Omental fat pad (tissue), 4 donors: Measurements from ENCODE around the gene UBE2J2. TPM values are rescaled to one million over a fixed set of nuclear protein-coding genes. Genes with fewer than 3 reads are reported as not detected.

Source experiments
- ATAC-seq: fragments of 150-250 bp; one replicate; pipeline ENCODE4 v1.9.1; 2016; ENCODE audit warnings: mild to moderate bottlenecking, moderate library complexity; ENCODE audit not compliant: low FRiP score
- DNase-seq: peaks from one replicate; pipeline ENCODE4 v3.0.0-alpha.2; 2019; ENCODE audit warnings: low spot score
- total RNA-seq, 4 donors: library from RNA; depleted of rRNA; stranded (reverse); fragments of >200 nt; gene quantifications; one replicate each; pipeline ENCODE4 v1.1.0, GENCODE V29; 2016
- TF ChIP-seq, protein P1 (sequence below), 3 donors: fragments of 450-650 bp; IDR thresholded peaks; one replicate each; pipeline ENCODE4 v1.5.1; 2016 to 2017; ENCODE audit warnings: antibody characterized with exemption in 3 of 3, mild to moderate bottlenecking in 3 of 3, moderate library complexity in 2 of 3

Gene UBE2J2
- total RNA-seq, 4 donors from 2014 or later = 30.4 to 50.3 (median 42.9) TPM

DNA sequence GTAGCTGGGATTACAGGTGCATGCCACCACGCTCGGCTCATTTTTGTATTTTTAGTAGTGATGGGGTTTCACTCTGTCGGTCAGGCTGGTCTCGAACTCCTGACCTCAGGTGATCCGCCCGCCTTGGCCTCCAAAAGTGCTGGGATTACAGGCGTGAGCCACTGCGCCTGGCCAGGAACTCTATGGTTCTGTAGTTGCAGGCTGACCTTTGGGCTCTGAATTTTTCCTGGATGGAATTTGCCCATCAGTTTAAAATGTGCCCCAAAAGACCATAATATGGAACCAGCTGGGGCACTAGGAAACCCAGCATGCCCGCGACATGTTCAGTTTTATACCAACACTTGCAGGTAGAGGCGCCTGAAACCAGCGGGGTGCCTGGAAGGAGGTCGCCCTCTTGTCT, 5.0 kb upstream of the UBE2J2 start:
- ATAC-seq (no peak), DNase-seq (no peak)
- TF ChIP-seq, protein P1, sequence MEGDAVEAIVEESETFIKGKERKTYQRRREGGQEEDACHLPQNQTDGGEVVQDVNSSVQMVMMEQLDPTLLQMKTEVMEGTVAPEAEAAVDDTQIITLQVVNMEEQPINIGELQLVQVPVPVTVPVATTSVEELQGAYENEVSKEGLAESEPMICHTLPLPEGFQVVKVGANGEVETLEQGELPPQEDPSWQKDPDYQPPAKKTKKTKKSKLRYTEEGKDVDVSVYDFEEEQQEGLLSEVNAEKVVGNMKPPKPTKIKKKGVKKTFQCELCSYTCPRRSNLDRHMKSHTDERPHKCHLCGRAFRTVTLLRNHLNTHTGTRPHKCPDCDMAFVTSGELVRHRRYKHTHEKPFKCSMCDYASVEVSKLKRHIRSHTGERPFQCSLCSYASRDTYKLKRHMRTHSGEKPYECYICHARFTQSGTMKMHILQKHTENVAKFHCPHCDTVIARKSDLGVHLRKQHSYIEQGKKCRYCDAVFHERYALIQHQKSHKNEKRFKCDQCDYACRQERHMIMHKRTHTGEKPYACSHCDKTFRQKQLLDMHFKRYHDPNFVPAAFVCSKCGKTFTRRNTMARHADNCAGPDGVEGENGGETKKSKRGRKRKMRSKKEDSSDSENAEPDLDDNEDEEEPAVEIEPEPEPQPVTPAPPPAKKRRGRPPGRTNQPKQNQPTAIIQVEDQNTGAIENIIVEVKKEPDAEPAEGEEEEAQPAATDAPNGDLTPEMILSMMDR (IDR thresholded peaks at IDR 0.05) = no peak

DNA sequence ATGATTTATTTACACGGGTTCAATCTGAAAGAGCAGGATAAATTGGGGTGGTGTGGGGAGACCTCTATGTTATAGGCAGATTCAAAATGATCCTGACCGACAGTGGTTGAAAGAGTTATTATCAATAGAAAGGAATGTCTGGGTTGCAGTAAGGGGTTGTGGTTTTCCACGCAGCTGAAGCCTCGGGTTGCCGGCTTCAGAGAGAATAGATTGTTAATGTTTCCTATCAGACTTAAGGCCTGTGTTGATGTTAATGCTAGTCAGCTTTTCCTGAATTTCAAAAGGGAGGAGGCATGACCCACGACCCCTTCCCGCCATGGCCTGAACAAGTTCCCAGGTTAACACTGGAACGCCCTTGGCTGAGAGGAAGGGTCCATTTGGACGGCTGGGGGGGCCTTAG, 2.2 kb upstream of the UBE2J2 start:
- DNase-seq (no peak), ATAC-seq (no peak)
- TF ChIP-seq, protein P1 (IDR thresholded peaks at IDR 0.05) = no peak

DNA sequence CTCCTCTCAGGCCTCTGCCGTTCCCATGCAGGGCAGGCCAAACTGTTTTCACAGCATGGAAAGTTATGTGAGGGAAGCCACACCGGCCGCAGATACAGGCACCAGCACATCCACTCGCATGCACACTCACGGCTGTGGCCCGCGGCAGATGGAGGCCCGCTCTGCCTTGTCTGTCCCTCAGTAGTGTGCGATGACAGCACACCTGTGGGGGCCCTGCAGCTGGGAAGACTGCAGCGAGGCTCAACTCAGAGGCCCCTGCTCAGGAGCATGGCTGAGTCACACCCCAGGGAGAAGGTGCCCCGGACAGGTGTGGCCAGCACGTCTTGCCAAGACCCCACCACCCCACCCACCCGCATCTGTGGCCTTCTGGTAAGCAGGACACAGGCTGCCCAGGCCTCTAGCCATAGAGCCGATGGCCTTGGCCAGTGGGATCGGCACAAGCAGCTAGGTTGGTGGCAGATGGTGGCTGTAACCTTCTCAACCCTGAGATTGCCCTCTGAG, 1.3 kb upstream of the UBE2J2 start:
- TF ChIP-seq, protein P1 (IDR thresholded peaks at IDR 0.05) = no peak
- DNase-seq = no peak
- ATAC-seq = no peak

DNA sequence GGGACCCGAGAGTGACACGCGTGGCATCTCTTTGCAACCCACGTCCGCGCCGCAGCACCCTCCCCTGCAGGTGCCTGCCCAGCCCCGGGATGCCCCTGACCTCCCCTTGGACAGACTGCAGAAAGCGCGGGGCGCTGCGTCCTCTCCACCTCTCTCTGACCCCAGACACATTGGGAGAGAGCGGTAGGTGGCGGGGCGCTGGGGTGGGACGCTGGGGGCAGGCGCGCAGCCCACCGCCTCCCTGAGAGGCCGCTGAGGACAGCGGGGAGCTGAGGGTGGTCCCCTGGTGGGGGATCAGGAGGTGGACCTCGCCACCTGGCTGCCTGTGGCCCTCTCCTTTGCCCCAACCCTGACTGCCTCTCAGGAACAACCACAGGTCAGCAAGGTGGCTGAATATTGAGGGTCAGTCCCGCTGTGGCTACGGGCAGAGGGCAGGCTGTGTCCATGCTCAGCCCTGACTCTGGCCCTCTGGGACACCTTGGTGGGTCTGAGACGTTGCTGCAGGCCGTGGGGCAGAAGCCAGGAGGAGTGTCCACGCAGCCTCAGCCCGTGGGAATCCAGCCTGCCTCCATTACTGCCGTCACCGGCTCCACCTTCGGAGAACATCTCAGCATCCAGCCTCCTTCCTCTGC, 761 bp upstream of the UBE2J2 start:
- TF ChIP-seq, protein P1 (IDR thresholded peaks at IDR 0.05) = no peak
- no peak for DNase-seq
- peak; percentile 6 for ATAC-seq

DNA sequence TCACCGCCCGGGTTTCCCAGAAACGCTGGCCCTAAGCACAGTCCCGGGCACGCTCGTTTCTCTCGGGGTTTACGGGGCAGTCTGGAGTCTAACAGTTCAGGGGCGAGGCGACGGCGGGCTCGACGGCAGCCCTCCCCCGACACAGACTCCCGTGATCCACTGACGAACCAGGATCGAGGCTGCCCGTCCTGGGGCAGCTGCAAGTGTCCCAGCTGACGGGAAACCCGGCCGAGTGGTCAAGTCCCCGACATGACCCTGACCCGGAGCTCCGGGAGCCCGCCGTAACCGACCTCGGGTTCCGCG, 494 bp downstream of the UBE2J2 start:
- no peak for ATAC-seq
- TF ChIP-seq, protein P1 (IDR thresholded peaks at IDR 0.05) = no peak
- no peak for DNase-seq

DNA sequence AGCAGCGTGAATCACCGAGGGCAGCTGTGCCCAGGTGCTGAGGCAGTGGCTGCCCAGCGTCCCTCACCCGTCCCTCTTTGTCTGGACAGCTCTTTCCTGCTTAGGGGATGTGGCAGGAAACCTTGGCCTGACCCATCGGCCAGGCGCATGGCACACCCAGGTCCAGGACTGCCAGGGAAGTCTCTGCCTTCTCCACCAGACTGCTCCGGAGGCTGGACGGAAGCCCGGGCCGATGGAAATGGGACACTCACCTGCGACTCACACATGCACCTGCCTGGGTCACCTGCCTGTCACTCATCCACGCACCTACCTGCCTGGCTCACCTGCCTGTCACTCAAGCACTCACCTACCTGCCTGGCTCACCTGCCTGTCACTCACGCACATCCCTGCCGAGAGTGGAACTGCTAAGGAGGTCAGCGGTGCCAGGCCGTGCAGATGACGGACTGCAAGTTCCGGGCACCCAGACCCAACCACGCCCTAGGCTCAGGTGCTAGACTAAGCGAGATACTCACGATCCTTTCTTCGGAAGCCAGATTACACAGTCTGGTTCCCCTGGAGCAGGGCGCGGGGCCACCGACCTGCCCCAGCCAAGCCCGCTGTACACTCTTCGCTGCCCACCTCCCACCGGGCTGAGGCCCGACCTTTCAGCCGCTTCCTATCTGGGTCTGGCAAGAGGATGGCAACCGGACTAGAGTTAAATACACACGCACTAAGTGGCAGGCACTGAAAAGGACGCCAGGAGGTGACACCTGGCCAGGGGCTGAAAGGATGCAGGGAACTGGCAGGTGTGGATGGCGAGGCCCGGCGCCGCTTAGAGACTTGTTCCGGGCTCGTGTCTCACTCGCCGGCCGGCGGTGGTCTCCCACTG, 1.1 kb downstream of the UBE2J2 start:
- TF ChIP-seq, protein P1 (IDR thresholded peaks at IDR 0.05) = no peak
- no peak for ATAC-seq
- DNase-seq = no peak
